ENCODE results near the gene P2RY12. TPM values are rescaled to one million over a fixed set of nuclear protein-coding genes. Genes with fewer than 3 reads are reported as not detected.

The P2RY12 gene
- total RNA-seq, 1 donor from 2014 or later = not detected

DNA sequence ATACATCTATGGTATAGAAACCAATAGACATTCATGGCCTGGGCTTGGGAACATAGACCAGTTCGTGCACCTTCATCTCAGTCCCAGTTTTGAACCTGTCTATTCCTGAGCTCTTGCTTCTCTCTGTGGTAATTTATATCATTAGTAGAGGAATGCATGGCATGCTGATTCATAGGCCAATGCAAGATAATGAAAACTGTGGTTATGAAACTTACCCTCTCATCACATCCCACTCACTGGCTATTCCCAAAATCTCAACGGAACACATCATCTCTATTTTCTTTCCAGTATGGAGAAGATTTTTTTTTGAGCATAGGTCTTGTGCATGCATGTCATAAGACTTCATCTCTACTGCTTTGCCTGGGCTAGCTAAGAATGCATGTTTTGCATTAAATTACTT, 18.7 kb upstream of the P2RY12 start:
- peaks cover 4% of the 10 kb centered on the region for H3K36me3 Mint-ChIP-seq
- no peaks in the 10 kb centered on the region for H3K9me3 Mint-ChIP-seq
- DNase-seq (ENCODE audit: low spot score in 2 of 2, unreplicated experiment in 2 of 2) = no peak
- no peaks in the 10 kb centered on the region for H3K27me3 Mint-ChIP-seq (ENCODE audit: low read depth)
- peaks cover 3% of the 10 kb centered on the region for H3K4me1 Mint-ChIP-seq
- no peak overlapping the region for H3K4me3 Mint-ChIP-seq
- no peak overlapping the region for H3K27ac Mint-ChIP-seq
- TF ChIP-seq, protein P1, sequence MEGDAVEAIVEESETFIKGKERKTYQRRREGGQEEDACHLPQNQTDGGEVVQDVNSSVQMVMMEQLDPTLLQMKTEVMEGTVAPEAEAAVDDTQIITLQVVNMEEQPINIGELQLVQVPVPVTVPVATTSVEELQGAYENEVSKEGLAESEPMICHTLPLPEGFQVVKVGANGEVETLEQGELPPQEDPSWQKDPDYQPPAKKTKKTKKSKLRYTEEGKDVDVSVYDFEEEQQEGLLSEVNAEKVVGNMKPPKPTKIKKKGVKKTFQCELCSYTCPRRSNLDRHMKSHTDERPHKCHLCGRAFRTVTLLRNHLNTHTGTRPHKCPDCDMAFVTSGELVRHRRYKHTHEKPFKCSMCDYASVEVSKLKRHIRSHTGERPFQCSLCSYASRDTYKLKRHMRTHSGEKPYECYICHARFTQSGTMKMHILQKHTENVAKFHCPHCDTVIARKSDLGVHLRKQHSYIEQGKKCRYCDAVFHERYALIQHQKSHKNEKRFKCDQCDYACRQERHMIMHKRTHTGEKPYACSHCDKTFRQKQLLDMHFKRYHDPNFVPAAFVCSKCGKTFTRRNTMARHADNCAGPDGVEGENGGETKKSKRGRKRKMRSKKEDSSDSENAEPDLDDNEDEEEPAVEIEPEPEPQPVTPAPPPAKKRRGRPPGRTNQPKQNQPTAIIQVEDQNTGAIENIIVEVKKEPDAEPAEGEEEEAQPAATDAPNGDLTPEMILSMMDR (IDR thresholded peaks at IDR 0.05; ENCODE audit: unreplicated experiment) = no peak

DNA sequence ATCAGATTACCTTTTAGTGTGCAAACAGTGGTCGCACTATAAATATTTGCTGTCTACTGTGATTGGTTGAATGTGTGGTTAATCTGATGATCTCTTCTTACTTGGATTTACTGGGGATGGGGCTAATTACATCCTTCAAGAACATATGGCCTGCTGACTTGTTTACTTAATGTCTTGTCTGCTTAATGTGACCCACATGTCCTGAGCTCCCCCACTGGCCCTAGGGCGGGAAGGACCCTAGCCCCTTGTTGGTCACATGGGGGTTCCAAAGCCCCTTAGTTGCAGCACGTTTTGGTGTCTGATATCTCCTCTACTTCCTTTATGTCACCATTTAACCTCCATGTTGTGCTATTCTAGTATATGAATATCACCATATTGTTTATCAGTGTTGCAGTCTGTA, 17.8 kb upstream of the P2RY12 start:
- Mint-ChIP-seq H3K27ac (peak overlapping the region; percentile 32), H3K36me3 (peaks cover 4% of the 10 kb centered on the region), H3K4me3 (no peak overlapping the region), H3K27me3 (ENCODE audit: low read depth) (no peaks in the 10 kb centered on the region), H3K4me1 (peaks cover 3% of the 10 kb centered on the region), H3K9me3 (no peaks in the 10 kb centered on the region)
- TF ChIP-seq, protein P1 (IDR thresholded peaks at IDR 0.05; ENCODE audit: unreplicated experiment) = no peak
- no peak for DNase-seq (ENCODE audit: low spot score in 2 of 2, unreplicated experiment in 2 of 2)

DNA sequence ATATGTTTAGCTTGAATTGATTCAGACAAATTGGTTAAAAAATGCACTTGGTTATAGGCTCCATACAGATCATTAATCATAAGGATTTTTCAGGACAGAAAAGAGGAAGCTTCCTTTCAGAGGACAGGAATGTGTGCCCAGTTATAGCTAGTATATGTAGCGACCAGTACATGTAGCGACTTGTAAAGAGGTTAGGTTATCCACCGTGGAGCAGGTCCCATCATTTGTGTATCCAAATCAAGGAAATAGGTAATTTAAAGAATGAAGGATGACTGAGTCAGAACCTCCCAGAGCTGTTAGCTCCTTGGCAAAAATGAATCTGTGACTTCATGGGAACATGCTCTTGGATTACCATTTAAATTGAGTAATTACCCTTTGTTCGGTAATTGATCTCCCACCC, 15.8 kb upstream of the P2RY12 start:
- DNase-seq (ENCODE audit: low spot score in 2 of 2, unreplicated experiment in 2 of 2) = no peak
- Mint-ChIP-seq H3K27me3 (ENCODE audit: low read depth) (no peaks in the 10 kb centered on the region), H3K4me3 (no peak overlapping the region), H3K36me3 (peaks cover 3% of the 10 kb centered on the region), H3K4me1 (peaks cover 3% of the 10 kb centered on the region), H3K27ac (no peak overlapping the region), H3K9me3 (no peaks in the 10 kb centered on the region)
- TF ChIP-seq, protein P1 (IDR thresholded peaks at IDR 0.05; ENCODE audit: unreplicated experiment) = no peak

DNA sequence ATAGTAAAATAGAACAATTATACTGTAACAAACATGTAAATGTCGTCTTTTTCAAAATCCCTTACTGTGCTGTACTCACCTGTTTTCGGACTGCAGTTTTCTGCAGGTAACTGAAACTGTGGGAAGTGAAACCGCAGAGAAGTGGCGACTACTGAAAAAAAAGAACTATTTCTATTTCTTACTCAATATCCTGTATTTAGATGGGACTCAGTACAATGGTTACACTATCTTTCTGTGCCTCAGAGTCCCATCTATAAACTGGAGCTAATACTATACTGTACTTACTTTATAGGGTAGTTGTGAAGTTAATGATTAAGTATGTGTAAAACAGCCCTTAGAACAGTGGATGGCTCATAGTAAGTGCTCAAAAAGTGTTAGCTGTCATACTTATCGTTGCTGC, 14.3 kb upstream of the P2RY12 start:
- no peak for DNase-seq (ENCODE audit: low spot score in 2 of 2, unreplicated experiment in 2 of 2)
- TF ChIP-seq, protein P1 (IDR thresholded peaks at IDR 0.05; ENCODE audit: unreplicated experiment) = no peak
- Mint-ChIP-seq H3K27ac (no peak overlapping the region), H3K27me3 (ENCODE audit: low read depth) (no peaks in the 10 kb centered on the region), H3K4me1 (peaks cover 10% of the 10 kb centered on the region), H3K36me3 (peaks cover 3% of the 10 kb centered on the region), H3K9me3 (no peaks in the 10 kb centered on the region), H3K4me3 (no peak overlapping the region)

DNA sequence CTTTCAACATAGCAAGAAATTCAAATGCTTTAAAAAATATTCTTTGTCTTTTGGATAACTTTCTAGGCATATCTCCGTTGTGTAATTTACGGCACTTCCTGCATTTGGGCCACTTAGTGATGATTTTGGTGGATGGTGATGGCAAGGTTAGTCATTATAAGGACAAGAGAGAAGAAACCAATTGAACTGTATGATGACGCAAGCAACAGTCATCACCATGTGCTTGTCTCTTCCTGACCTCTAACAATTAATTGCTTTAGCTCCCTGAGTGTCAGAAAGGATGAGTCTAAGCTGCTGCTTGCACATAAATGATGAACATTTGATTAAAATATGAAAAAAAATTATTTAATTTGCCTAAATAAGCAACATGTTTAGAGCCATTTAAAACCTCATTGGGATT, 11.3 kb upstream of the P2RY12 start:
- H3K4me3 Mint-ChIP-seq = no peak overlapping the region
- peaks cover 9% of the 10 kb centered on the region for H3K36me3 Mint-ChIP-seq
- no peaks in the 10 kb centered on the region for H3K9me3 Mint-ChIP-seq
- no peak for DNase-seq (ENCODE audit: low spot score in 2 of 2, unreplicated experiment in 2 of 2)
- H3K4me1 Mint-ChIP-seq = peaks cover 6% of the 10 kb centered on the region
- H3K27me3 Mint-ChIP-seq (ENCODE audit: low read depth) = no peaks in the 10 kb centered on the region
- TF ChIP-seq, protein P1 (IDR thresholded peaks at IDR 0.05; ENCODE audit: unreplicated experiment) = no peak
- no peak overlapping the region for H3K27ac Mint-ChIP-seq

DNA sequence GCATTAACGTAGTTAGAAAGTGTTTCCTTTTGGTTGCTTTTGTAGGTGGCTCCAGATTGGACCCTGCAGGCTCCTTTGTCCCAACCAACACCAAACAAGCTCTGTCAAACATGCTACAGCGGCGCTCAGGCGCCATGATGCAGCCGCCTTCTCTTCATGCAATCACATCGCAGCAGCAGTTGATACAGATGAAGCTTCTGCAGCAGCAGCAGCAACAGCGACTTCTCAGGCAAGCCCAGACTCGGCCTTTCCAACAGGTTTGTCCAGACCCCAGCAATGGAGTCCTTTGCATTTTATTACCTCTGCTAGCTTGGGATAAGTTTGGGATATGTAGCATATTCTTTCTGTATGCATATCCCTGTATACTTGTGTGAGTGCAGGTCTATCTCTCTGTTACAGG, 10.1 kb upstream of the P2RY12 start:
- peak overlapping the region; percentile 49 for H3K27ac Mint-ChIP-seq
- TF ChIP-seq, protein P1 (IDR thresholded peaks at IDR 0.05; ENCODE audit: unreplicated experiment) = no peak
- H3K36me3 Mint-ChIP-seq = peaks cover 8% of the 10 kb centered on the region
- H3K27me3 Mint-ChIP-seq (ENCODE audit: low read depth) = no peaks in the 10 kb centered on the region
- H3K4me3 Mint-ChIP-seq = no peak overlapping the region
- DNase-seq (ENCODE audit: low spot score in 2 of 2, unreplicated experiment in 2 of 2) = peak in 1 of 2 experiments; percentile 38
- peaks cover 6% of the 10 kb centered on the region for H3K4me1 Mint-ChIP-seq
- H3K9me3 Mint-ChIP-seq = no peaks in the 10 kb centered on the region

Data from mesothelial cell of epicardium (in vitro differentiated cells).